ENCODE results near the gene SMKR1.

DNA sequence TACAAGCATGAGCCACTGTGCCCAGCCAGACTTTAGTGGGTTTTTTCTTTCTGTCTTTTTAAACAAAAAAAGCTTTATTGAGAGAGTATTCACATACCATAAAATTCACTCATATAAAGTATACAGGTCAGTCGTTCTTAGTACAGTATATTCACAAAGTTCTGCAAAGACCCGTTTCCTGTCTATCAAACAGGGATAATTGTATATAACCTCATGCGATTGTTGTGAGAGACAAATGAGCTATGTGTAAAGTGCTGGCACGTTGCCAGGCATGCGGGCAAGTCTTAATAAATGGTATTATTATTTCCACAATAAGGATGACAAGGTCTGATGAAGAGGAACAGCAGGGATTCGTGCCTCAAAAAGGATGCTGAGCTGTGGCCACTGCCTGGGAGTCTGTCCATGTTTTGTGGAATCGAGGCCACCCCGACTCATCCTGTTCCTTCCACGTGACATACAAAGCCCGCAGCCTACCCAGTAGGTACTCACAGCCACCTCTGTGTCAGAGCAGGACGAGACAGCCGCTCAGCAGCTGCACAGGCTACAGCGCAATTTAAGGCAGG is 51.6 kb downstream of the SMKR1 start:
- TF ChIP-seq, protein P1, sequence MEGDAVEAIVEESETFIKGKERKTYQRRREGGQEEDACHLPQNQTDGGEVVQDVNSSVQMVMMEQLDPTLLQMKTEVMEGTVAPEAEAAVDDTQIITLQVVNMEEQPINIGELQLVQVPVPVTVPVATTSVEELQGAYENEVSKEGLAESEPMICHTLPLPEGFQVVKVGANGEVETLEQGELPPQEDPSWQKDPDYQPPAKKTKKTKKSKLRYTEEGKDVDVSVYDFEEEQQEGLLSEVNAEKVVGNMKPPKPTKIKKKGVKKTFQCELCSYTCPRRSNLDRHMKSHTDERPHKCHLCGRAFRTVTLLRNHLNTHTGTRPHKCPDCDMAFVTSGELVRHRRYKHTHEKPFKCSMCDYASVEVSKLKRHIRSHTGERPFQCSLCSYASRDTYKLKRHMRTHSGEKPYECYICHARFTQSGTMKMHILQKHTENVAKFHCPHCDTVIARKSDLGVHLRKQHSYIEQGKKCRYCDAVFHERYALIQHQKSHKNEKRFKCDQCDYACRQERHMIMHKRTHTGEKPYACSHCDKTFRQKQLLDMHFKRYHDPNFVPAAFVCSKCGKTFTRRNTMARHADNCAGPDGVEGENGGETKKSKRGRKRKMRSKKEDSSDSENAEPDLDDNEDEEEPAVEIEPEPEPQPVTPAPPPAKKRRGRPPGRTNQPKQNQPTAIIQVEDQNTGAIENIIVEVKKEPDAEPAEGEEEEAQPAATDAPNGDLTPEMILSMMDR (IDR thresholded peaks at IDR 0.05) = no peak
- no peak for TF ChIP-seq POLR2AphosphoS5 (IDR thresholded peaks at IDR 0.05; ENCODE audit: insufficient read depth in 1 of 2, low read depth in 1 of 2)
